ENCODE data around the gene MIPOL1.

- TF ChIP-seq CTCF (conservative IDR thresholded peaks at IDR 0.05; ENCODE audit: low read depth in 2 of 2) (no peak), JUNB (IDR thresholded peaks at IDR 0.05; ENCODE audit: unreplicated experiment) (no peak), EZH2 (IDR thresholded peaks at IDR 0.05; ENCODE audit: low read depth, unreplicated experiment) (no peak), EZH2phosphoT487 (IDR thresholded peaks at IDR 0.05; ENCODE audit: unreplicated experiment) (no peak), REST (IDR thresholded peaks at IDR 0.05; ENCODE audit: unreplicated experiment) (no peak), POLR2AphosphoS5 (IDR thresholded peaks at IDR 0.05; ENCODE audit: low read depth) (no peak), ZNF462 (CRISPR knock-in tag; IDR thresholded peaks at IDR 0.05) (no peak), NANOG (IDR thresholded peaks at IDR 0.05; ENCODE audit: borderline replicate concordance) (no peak), ETS1 (IDR thresholded peaks at IDR 0.05) (no peak), CREB1 (CRISPR knock-in tag; IDR thresholded peaks at IDR 0.05; ENCODE audit: low read depth) (no peak), STAT1 (IDR thresholded peaks at IDR 0.05; ENCODE audit: unreplicated experiment) (no peak), ZNF114 (CRISPR knock-in tag; IDR thresholded peaks at IDR 0.05) (no peak), ZNF331 (CRISPR knock-in tag; IDR thresholded peaks at IDR 0.05; ENCODE audit: low read depth) (no peak)
Measured at GRCh38 chr14:37438444-37438843, 240.7 kb downstream of the MIPOL1 start.

Data from GM23338 (cell line).